ENCODE data around the gene UBAP2L. TPM values are rescaled to one million over a fixed set of nuclear protein-coding genes. Genes with fewer than 3 reads are reported as not detected.
"Not testable (repeated sequence)": the region's sequence is repeated elsewhere in the genome, so short reads cannot be mapped to it uniquely, and the experiment has no call there.

The UBAP2L gene
- total RNA-seq, 1 donor from 2014 or later, result 77.4 TPM

DNA sequence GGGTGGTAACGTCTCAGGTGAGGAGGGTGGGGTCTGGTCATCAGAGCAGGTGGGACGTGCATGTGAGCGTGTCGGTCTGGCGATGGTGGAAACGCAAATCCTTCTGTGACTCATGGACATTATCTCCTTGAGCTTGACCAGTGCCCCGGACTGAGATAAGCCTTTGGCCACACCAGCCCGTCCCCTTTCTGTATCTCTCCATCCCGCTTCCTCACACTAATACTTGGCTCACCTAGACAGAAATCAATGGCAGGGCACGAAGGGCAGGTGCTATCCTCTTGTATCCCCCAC is 92.3 kb downstream of the UBAP2L start:
- DNase-seq, result no peak

DNA sequence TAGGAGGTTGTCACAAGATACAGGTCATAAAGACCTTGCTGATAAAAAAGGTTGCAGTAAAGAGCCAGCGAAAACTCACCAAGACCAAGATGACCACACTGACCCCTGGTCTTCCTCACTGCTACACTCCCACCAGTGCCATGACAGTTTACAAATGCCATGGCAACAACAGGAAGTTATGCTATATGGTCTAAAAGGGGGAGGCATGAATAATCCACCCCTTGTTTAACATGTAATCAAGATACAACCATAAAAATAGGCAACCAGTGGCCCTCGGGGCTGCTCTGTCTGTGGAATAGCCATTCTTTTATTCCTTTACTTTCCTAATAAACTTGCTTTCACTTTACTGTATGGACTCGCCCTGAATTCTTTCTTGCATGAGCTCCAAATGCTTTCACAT is 93.5 kb downstream of the UBAP2L start:
- not testable (repeated sequence) for DNase-seq

DNA sequence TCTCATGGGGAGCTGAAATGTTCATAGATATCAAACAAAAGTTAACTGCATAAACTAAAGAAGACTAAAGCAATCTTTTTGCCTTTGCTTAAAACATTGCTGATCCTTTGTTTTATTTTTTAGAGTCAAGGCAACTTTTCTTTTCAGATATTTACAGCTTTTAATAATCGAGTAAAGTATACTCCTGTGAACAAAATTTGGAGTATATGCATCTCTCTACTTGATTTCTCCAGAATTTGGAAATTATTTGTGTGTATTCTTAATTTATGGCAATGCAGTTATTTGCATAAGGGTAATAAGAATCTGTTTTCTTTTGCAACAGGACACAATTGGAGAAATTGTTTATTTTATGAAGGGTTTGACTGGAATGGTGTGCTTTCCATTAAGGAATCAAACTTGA is 95.9 kb downstream of the UBAP2L start:
- DNase-seq, result no peak

DNA sequence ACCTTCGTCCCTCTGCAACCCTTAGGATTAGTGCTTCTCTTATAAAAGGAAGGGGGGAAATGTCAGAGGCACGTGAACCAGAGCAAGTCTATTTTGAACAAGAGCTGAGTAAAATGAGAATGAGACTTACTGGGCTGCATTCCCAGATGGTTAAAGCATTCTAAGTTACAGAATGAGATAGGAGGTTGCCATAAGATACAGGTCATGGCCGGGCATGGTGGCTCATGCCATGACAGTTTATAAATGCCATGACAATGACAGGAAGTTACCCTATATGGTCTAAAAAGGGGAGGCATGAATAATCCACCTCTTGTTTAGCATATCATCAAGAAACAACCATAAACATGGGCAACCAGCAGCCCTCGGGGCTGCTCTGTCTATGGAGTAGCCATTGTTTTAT is 97.6 kb downstream of the UBAP2L start:
- no peak for DNase-seq

Small RNA genes within 50 kb of the gene (small RNA-seq; reads per million reads assigned to genes)
- 0.95 reads per million, percentile 77 among the genes with 10 or more reads in this experiment for gene MIR190B (ENCODE audit: low replicate concordance)
- gene RF00273 (ENCODE audit: low replicate concordance), result not detected
- gene RNU6-121P (ENCODE audit: low replicate concordance), result not detected
- gene RNU6-239P (ENCODE audit: low replicate concordance), result not detected
- gene SNORA58B (ENCODE audit: low replicate concordance), result not detected

Other genes with a start within 250 kb of the UBAP2L start
- gene JTB, start 243.3 kb upstream of the UBAP2L start, total RNA-seq, result 73.8 TPM
- gene RAB13, start 234.6 kb upstream of the UBAP2L start, total RNA-seq, result 38.7 TPM
- gene RPS27, start 230.2 kb upstream of the UBAP2L start, total RNA-seq, result 2,280 TPM
- 0.10 TPM for gene NUP210L, start 65.9 kb upstream of the UBAP2L start, total RNA-seq
- gene TPM3, start 28.9 kb upstream of the UBAP2L start, total RNA-seq, result 166 TPM
- gene CFAP141, start 14.6 kb upstream of the UBAP2L start, total RNA-seq, result not detected
- 46.8 TPM for gene HAX1, start 51.7 kb downstream of the UBAP2L start, total RNA-seq
- gene AQP10, start 100.1 kb downstream of the UBAP2L start, total RNA-seq, result 0.20 TPM
- gene ATP8B2, start 104.6 kb downstream of the UBAP2L start, total RNA-seq, result 40.4 TPM
- gene IL6R, start 184.4 kb downstream of the UBAP2L start, total RNA-seq, result 10.0 TPM

All from skin of body (tissue), 3 donors.